CD8-positive, alpha-beta memory T cell (primary cell): Measurements from ENCODE around the gene MICAL3. TPM values are rescaled to one million over a fixed set of nuclear protein-coding genes. Genes with fewer than 3 reads are reported as not detected.

Experiments
- CTCF ChIA-PET: fragments of 350-600 bp; sonication (Branson Sonifier 250); formaldehyde crosslinking; loops from one replicate; lab custom pipeline; 2021; ENCODE audit warnings: antibody characterized with exemption; lab: Charles Lee
- POLR2A ChIA-PET: fragments of 350-600 bp; sonication (Branson Sonifier 250); formaldehyde crosslinking; loops from one replicate; lab custom pipeline; 2021; ENCODE audit warnings: antibody characterized with exemption; lab: Charles Lee
- DNase-seq, 5 donors: peaks; one replicate each; pipeline versions ENCODE4 v3.0.0 to v3.0.0-alpha.2; 2020 to 2022; ENCODE audit warnings: mixed read lengths in 1 of 5
- H3K27ac ChIP-seq: one replicate; pipeline ENCODE4 v1.7.0; 2013; ENCODE audit warnings: low read depth, mild to moderate bottlenecking, low read length, moderate library complexity
- H3K27me3 ChIP-seq: 2 replicates; pipeline ENCODE4 v1.7.0; 2013; ENCODE audit warnings: low read length, mild to moderate bottlenecking; ENCODE audit not compliant: insufficient read depth, poor library complexity, severe bottlenecking
- H3K36me3 ChIP-seq: 2 replicates; pipeline ENCODE4 v1.7.0; 2013; ENCODE audit warnings: mild to moderate bottlenecking, low read length, moderate library complexity; ENCODE audit not compliant: insufficient read depth
- H3K4me1 ChIP-seq: 2 replicates; pipeline ENCODE4 v1.7.0; 2013; ENCODE audit warnings: mild to moderate bottlenecking, low read length, moderate library complexity; ENCODE audit not compliant: insufficient read depth
- H3K4me3 ChIP-seq: 2 replicates; pipeline ENCODE4 v1.7.0; 2013; ENCODE audit warnings: mild to moderate bottlenecking, low read length
- H3K9me3 ChIP-seq: 2 replicates; pipeline ENCODE4 v1.7.0; 2013; ENCODE audit warnings: mild to moderate bottlenecking, low read length
- H3K27ac Mint-ChIP-seq, 8 donors: one replicate each; pipeline ENCODE4 v1.8.0; 2020 to 2021; ENCODE audit warnings: mixed read lengths in 8 of 8, mild to moderate bottlenecking in 6 of 8, inconsistent platforms in 3 of 8, moderate library complexity in 3 of 8
- H3K27me3 Mint-ChIP-seq, 2 donors: one replicate each; pipeline ENCODE4 v1.8.0; 2020 to 2021; ENCODE audit warnings: mixed read lengths in 2 of 2, mild to moderate bottlenecking in 1 of 2, moderate library complexity in 1 of 2
- H3K36me3 Mint-ChIP-seq, 3 donors: one replicate each; pipeline ENCODE4 v1.8.0; 2020 to 2021; ENCODE audit warnings: mixed read lengths in 3 of 3, inconsistent platforms in 1 of 3, mild to moderate bottlenecking in 1 of 3
- H3K4me1 Mint-ChIP-seq, 3 donors: one replicate each; pipeline ENCODE4 v1.8.0; 2020 to 2021; ENCODE audit warnings: mixed read lengths in 3 of 3, inconsistent platforms in 1 of 3, mild to moderate bottlenecking in 1 of 3
- H3K4me3 Mint-ChIP-seq, 7 donors: one replicate each; pipeline ENCODE4 v1.8.0; 2020 to 2021; ENCODE audit warnings: mixed read lengths in 7 of 7, mild to moderate bottlenecking in 6 of 7, moderate library complexity in 4 of 7, inconsistent platforms in 2 of 7
- H3K9me3 Mint-ChIP-seq, 5 donors: one replicate each; pipeline ENCODE4 v1.8.0; 2020 to 2022; ENCODE audit warnings: mixed read lengths in 5 of 5, mild to moderate bottlenecking in 3 of 5, moderate library complexity in 2 of 5, inconsistent platforms in 1 of 5
- polyA plus RNA-seq: library from polyadenylated mRNA; unstranded; fragments of 300-500 nt; fragmentation: Illumina TruSeq; gene quantifications from one replicate; pipeline ENCODE4 v1.2.3, GENCODE V29; 2021
- total RNA-seq, 2 experiments: library from RNA; stranded (reverse); gene quantifications; one replicate each; pipeline ENCODE4 v1.2.3, GENCODE V29; 2021

MICAL3 gene
- total and polyA plus RNA-seq, 3 experiments from 2014 or later = 1.7 to 51.9 (median 51.7) TPM

GRCh38 chr22:17916226-17916889 is 108.0 kb downstream of the MICAL3 start:
- no peak overlapping the region for H3K27ac Mint-ChIP-seq
- H3K4me3 Mint-ChIP-seq = no peak overlapping the region
- H3K27me3 Mint-ChIP-seq = peaks cover 0 to 3% of the 10 kb centered on the region in 2 donors
- H3K9me3 ChIP-seq = no peaks in the 10 kb centered on the region
- H3K9me3 Mint-ChIP-seq = no peaks in the 10 kb centered on the region
- H3K36me3 ChIP-seq = no peaks in the 10 kb centered on the region
- no peaks in the 10 kb centered on the region for H3K27me3 ChIP-seq
- peaks cover 6% of the 10 kb centered on the region for H3K4me1 ChIP-seq
- POLR2A ChIA-PET = no interaction called here
- no peak for DNase-seq
- CTCF ChIA-PET = no interaction called here
- peaks cover 17 to 29% (median 17%) of the 10 kb centered on the region in 3 donors for H3K4me1 Mint-ChIP-seq
- peak overlapping the region; percentile 51 for H3K27ac ChIP-seq
- H3K4me3 ChIP-seq = no peak overlapping the region
- H3K36me3 Mint-ChIP-seq = no peaks in the 10 kb centered on the region

- Histone ChIP-seq H3K4me1 (peaks cover 6% of the 10 kb centered on the region), H3K36me3 (no peaks in the 10 kb centered on the region)
Observed at GRCh38 chr22:17915676-17916075, 108.7 kb downstream of the MICAL3 start.

DNA sequence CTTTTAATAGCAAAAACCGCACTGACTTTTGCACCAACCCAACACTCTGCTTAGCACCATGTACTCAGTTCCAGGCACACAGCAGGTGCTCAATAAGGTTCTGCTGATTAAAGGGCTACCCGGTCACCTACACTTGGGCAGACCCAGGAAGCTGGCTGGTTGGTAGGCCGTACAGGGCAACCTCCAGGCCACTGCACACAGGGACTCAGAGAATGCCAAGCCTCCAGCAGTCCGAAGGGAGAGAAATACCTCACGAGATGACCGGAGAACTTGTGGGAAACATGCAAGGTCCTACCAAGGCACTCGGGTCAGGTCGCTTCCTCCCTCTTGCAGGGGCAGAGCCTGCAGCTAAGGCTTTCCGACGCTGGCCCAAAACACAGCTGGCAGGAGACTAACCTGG is 109.2 kb downstream of the MICAL3 start:
- Histone ChIP-seq H3K9me3 (no peaks in the 10 kb centered on the region), H3K36me3 (no peaks in the 10 kb centered on the region), H3K27ac (no peak overlapping the region), H3K4me3 (no peak overlapping the region), H3K27me3 (no peaks in the 10 kb centered on the region), H3K4me1 (peaks cover 6% of the 10 kb centered on the region)
- H3K9me3 Mint-ChIP-seq = no peaks in the 10 kb centered on the region
- ChIA-PET CTCF (interaction anchor here (0.7 to 1.5 kb wide), 2 partner anchors 35 to 45 kb away, joined by 3 read pairs; no protein-coding TSS in a partner anchor), POLR2A (no interaction called here)
- H3K4me1 Mint-ChIP-seq = peaks cover 5 to 19% (median 7%) of the 10 kb centered on the region in 3 donors
- no peak overlapping the region for H3K27ac Mint-ChIP-seq
- peaks cover 0 to 3% of the 10 kb centered on the region in 2 donors for H3K27me3 Mint-ChIP-seq
- H3K4me3 Mint-ChIP-seq = no peak overlapping the region
- H3K36me3 Mint-ChIP-seq = peaks cover 0 to 2% (median 0%) of the 10 kb centered on the region in 3 donors
- no peak for DNase-seq

More at GRCh38 chr22:17915676-17916075, 108.7 kb downstream of the MICAL3 start:
- DNase-seq = no peak
- POLR2A ChIA-PET = no interaction called here
- H3K4me1 Mint-ChIP-seq = peaks cover 10 to 22% (median 12%) of the 10 kb centered on the region in 3 donors
- no peaks in the 10 kb centered on the region for H3K9me3 Mint-ChIP-seq
- Histone ChIP-seq H3K9me3 (no peaks in the 10 kb centered on the region), H3K27me3 (no peaks in the 10 kb centered on the region), H3K27ac (no peak overlapping the region), H3K4me3 (no peak overlapping the region)
- H3K36me3 Mint-ChIP-seq = peaks cover 0 to 2% (median 0%) of the 10 kb centered on the region in 3 donors
- H3K27ac Mint-ChIP-seq = no peak overlapping the region
- CTCF ChIA-PET = interaction anchor here (0.7 to 1.5 kb wide), 2 partner anchors 34 to 44 kb away, joined by 3 read pairs; no protein-coding TSS in a partner anchor
- H3K27me3 Mint-ChIP-seq = peaks cover 0 to 3% of the 10 kb centered on the region in 2 donors
- H3K4me3 Mint-ChIP-seq = no peak overlapping the region

GRCh38 chr22:17914474-17914873 is 109.9 kb downstream of the MICAL3 start:
- H3K4me1 Mint-ChIP-seq = peaks cover 0 to 14% (median 3%) of the 10 kb centered on the region in 3 donors
- no peaks in the 10 kb centered on the region for H3K9me3 Mint-ChIP-seq
- no peak overlapping the region for H3K27ac Mint-ChIP-seq
- H3K36me3 ChIP-seq = no peaks in the 10 kb centered on the region
- ChIA-PET CTCF (interaction anchor here (1.5 kb wide), 1 partner anchor 35 kb away, joined by 3 read pairs; no protein-coding TSS in a partner anchor), POLR2A (no interaction called here)
- no peak overlapping the region for H3K4me3 ChIP-seq
- H3K9me3 ChIP-seq = no peaks in the 10 kb centered on the region
- H3K36me3 Mint-ChIP-seq = peaks cover 0 to 2% (median 0%) of the 10 kb centered on the region in 3 donors
- H3K4me1 ChIP-seq = peaks cover 6% of the 10 kb centered on the region
- no peak overlapping the region for H3K27ac ChIP-seq
- DNase-seq = no peak
- H3K4me3 Mint-ChIP-seq = no peak overlapping the region
- peaks cover 0 to 3% of the 10 kb centered on the region in 2 donors for H3K27me3 Mint-ChIP-seq
- no peaks in the 10 kb centered on the region for H3K27me3 ChIP-seq

DNA sequence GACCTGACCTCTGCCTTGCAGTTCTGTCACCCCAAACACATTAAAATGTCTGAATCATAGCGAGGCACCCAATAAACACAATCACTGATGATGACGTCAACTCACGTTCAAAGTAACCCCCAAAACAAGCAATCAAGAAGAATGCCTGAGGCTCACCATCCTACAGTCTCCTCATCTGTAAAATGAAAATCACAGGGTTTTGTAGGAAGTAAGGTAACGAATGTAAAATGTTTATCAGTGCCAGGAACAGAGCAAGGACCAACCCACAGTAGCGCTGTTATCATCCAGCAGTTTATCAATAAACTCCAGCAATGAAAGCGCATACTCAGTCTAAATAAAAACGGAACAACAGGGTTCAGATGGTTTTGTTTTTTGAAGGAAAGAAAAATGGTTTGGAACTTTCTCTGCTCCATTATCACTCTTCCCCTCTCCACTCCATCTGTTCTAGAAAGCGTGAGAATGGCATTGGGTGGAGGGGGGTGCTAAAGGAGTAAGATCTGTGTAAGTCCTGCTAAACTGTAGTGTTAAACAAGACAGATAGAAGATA is 110.5 kb downstream of the MICAL3 start:
- H3K4me1 ChIP-seq = peaks cover 6% of the 10 kb centered on the region
- H3K4me3 ChIP-seq = no peak overlapping the region
- CTCF ChIA-PET = no interaction called here
- Mint-ChIP-seq H3K27me3 (peaks cover 0 to 3% of the 10 kb centered on the region in 2 donors), H3K36me3 (peaks cover 0 to 2% (median 0%) of the 10 kb centered on the region in 3 donors), H3K4me1 (peaks cover 0 to 9% (median 1%) of the 10 kb centered on the region in 3 donors), H3K4me3 (no peak overlapping the region), H3K27ac (no peak overlapping the region), H3K9me3 (no peaks in the 10 kb centered on the region)
- no peaks in the 10 kb centered on the region for H3K36me3 ChIP-seq
- no peak overlapping the region for H3K27ac ChIP-seq
- DNase-seq = no peak
- no peaks in the 10 kb centered on the region for H3K27me3 ChIP-seq
- no peaks in the 10 kb centered on the region for H3K9me3 ChIP-seq
- POLR2A ChIA-PET = no interaction called here

DNA sequence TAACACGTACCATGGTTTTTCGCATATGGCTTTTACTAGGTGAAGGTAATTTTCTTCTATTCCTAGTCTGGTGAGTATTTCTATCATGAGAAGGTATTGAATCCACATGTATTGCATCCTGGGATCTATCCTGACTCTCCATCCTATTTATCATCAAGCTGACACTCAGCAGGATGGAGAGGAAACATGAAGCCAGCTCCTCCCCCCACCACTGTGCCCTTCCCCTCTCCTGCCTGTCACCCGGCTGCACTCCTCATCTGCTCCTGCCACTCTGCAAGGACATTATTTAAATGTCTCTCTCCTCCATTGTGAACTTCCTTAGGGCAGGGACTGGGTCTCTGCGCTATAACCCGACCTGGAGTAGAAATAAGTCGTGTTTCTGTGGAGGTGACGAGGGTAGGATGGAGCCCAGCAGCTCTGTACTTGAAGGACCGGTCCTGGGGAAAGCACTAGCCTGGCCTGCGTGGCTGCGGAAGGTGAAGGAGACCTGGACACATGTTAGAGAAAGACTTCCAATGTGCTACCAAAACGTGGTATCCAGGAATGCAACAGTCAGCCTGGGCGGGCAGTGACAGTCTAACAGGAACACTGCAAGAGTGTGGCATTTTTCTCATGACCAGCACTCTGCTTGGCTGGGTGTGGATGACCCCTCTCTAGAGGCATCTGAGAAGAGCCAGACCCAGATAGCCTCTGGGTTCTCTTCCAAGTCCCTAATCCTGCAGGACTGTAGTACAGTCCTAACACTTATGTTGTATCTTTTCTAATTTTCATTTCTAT is 111.2 kb downstream of the MICAL3 start:
- ChIA-PET POLR2A (no interaction called here), CTCF (no interaction called here)
- peaks cover 0 to 9% (median 1%) of the 10 kb centered on the region in 3 donors for H3K4me1 Mint-ChIP-seq
- Histone ChIP-seq H3K27me3 (no peaks in the 10 kb centered on the region), H3K4me3 (no peak overlapping the region), H3K4me1 (peaks cover 6% of the 10 kb centered on the region), H3K27ac (no peak overlapping the region), H3K9me3 (no peaks in the 10 kb centered on the region), H3K36me3 (no peaks in the 10 kb centered on the region)
- no peaks in the 10 kb centered on the region for H3K9me3 Mint-ChIP-seq
- peaks cover 0 to 2% (median 0%) of the 10 kb centered on the region in 3 donors for H3K36me3 Mint-ChIP-seq
- no peak overlapping the region for H3K27ac Mint-ChIP-seq
- DNase-seq = no peak
- no peak overlapping the region for H3K4me3 Mint-ChIP-seq
- peaks cover 0 to 3% of the 10 kb centered on the region in 2 donors for H3K27me3 Mint-ChIP-seq

DNA sequence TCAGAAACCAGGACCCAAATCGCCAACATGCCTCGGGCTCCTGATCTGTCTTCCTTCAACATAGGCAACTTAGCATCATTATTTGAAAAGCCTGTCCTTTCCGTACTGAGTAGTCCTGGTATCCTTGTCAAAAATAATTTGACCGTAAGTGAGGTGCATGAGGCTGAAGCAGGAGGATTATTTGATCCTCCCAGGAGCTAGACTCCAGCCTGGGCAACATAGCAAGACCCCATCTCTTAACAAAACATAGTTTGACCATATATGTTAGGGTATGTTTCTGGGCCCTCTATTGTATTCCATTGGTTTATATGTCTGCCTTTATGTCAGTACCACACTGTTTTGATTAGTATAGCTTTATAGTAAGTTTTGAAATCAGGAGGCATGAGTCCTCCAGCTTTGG is 112.5 kb downstream of the MICAL3 start:
- Mint-ChIP-seq H3K27me3 (peaks cover 0 to 3% of the 10 kb centered on the region in 2 donors), H3K27ac (peak overlapping the region in 2 of 8 donors; percentile 52 to 87), H3K36me3 (peaks cover 0 to 4% (median 3%) of the 10 kb centered on the region in 3 donors), H3K4me3 (no peak overlapping the region), H3K4me1 (peaks cover 0 to 9% (median 1%) of the 10 kb centered on the region in 3 donors), H3K9me3 (no peaks in the 10 kb centered on the region)
- Histone ChIP-seq H3K27ac (no peak overlapping the region), H3K27me3 (no peaks in the 10 kb centered on the region), H3K9me3 (no peaks in the 10 kb centered on the region), H3K4me3 (no peak overlapping the region), H3K4me1 (no peaks in the 10 kb centered on the region), H3K36me3 (no peaks in the 10 kb centered on the region)
- no peak for DNase-seq
- POLR2A ChIA-PET = no interaction called here
- CTCF ChIA-PET = no interaction called here
